ENCODE data around the gene MACF1.

The MACF1 gene

GRCh38 chr1:39250460-39251240 lies 46.2 kb downstream of the MACF1 start:
- Histone ChIP-seq H3K4me3 (no peak overlapping the region), H3K27ac (peak overlapping the region in 1 of 2 donors; percentile 8)
- TF ChIP-seq, protein P1, sequence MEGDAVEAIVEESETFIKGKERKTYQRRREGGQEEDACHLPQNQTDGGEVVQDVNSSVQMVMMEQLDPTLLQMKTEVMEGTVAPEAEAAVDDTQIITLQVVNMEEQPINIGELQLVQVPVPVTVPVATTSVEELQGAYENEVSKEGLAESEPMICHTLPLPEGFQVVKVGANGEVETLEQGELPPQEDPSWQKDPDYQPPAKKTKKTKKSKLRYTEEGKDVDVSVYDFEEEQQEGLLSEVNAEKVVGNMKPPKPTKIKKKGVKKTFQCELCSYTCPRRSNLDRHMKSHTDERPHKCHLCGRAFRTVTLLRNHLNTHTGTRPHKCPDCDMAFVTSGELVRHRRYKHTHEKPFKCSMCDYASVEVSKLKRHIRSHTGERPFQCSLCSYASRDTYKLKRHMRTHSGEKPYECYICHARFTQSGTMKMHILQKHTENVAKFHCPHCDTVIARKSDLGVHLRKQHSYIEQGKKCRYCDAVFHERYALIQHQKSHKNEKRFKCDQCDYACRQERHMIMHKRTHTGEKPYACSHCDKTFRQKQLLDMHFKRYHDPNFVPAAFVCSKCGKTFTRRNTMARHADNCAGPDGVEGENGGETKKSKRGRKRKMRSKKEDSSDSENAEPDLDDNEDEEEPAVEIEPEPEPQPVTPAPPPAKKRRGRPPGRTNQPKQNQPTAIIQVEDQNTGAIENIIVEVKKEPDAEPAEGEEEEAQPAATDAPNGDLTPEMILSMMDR (IDR thresholded peaks at IDR 0.05) = no peak
- DNase-seq (ENCODE audit: low spot score) = no peak

GRCh38 chr1:39255222-39255621 lies 50.7 kb downstream of the MACF1 start:
- Histone ChIP-seq H3K27ac (peak overlapping the region in 1 of 2 donors; percentile 39), H3K4me3 (no peak overlapping the region)
- no peak for DNase-seq (ENCODE audit: low spot score)
- TF ChIP-seq, protein P1 (IDR thresholded peaks at IDR 0.05) = no peak

GRCh38 chr1:39258146-39258924 lies 53.8 kb downstream of the MACF1 start:
- Histone ChIP-seq H3K27ac (peak overlapping the region; percentile 19 to 69), H3K4me3 (no peak overlapping the region)
- TF ChIP-seq, protein P1 (IDR thresholded peaks at IDR 0.05) = peak; percentile 84
- no peak for DNase-seq (ENCODE audit: low spot score)

DNA sequence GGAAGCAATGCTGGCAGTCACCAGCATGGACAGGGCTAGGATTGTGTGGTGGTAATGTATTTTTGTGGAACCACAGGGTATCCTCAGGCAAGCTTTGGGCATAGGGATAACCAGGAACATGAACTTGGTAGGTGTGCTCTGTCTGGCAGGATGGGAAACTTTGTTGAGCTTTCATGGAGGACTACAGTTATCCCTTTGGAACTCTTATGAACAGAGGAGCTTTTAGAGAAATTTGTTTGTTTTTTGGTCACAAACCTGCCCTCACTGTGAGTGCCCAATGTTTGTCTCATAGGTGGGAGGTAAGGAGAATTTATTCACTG lies 54.4 kb downstream of the MACF1 start:
- Histone ChIP-seq H3K4me3 (no peak overlapping the region), H3K27ac (peak overlapping the region; percentile 19 to 69)
- no peak for DNase-seq (ENCODE audit: low spot score)
- TF ChIP-seq, protein P1 (IDR thresholded peaks at IDR 0.05) = no peak

GRCh38 chr1:39261712-39262221 lies 57.3 kb downstream of the MACF1 start:
- no peak overlapping the region for H3K4me3 ChIP-seq
- peak overlapping the region in 1 of 2 donors; percentile 47 for H3K27ac ChIP-seq
- TF ChIP-seq, protein P1 (IDR thresholded peaks at IDR 0.05) = no peak
- DNase-seq (ENCODE audit: low spot score) = no peak

DNA sequence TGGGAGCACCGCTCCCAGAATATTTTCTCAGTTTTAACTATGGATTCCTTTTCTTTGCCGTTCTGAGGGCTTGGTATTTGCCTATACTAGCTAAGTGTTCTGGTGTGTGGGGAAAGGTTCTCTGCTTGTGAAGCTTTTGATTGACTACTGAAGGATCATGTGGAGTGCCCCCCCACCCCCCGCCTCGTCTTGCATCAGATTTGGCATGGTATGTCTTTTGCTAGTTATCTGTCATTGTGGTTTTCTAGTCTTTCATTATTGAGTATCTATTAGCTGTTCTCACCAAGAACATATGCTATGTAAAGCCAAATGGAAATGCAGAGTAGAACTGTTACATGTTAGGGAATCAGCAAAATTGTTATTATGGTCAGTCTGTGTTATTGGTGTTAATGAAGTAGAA lies 58.3 kb downstream of the MACF1 start:
- H3K27ac ChIP-seq = peak overlapping the region; percentile 10 to 37
- TF ChIP-seq, protein P1 (IDR thresholded peaks at IDR 0.05) = no peak
- no peak overlapping the region for H3K4me3 ChIP-seq
- DNase-seq (ENCODE audit: low spot score) = no peak
